ENCODE measurements around the gene TEX48. TPM values are rescaled to one million over a fixed set of nuclear protein-coding genes. Genes with fewer than 3 reads are reported as not detected.

TEX48 gene
- total RNA-seq, 6 experiments from 2014 or later, result not detected

DNA sequence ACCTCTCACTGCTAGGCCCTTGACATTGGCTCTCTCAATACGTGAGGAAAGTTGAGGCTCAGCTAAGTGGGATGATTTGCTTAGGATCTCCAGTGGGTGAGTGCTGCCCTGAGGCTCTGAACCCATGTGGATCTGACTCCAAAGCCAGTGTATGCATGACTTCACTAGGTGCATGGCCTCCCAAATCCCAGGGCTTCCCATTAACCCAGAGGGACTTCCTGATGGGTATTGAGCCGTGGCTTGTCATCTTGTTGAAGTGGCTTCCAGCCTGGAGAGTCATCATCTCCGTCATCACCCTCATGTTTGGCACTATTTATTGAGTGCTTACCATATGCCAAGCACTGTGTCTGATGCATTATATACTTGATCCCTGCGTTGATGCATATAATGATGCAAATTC, 37.3 kb upstream of the TEX48 start:
- Mint-ChIP-seq H3K36me3 (ENCODE audit: low read depth) (peaks cover 11% of the 10 kb centered on the region), H3K27ac (no peak overlapping the region), H3K4me1 (ENCODE audit: low read depth) (peaks cover 33% of the 10 kb centered on the region), H3K9me3 (peaks cover 15% of the 10 kb centered on the region), H3K27me3 (ENCODE audit: insufficient read depth) (peaks cover 39% of the 10 kb centered on the region), H3K4me3 (no peak overlapping the region)
- DNase-seq, result no peak
- TF ChIP-seq, protein P1, sequence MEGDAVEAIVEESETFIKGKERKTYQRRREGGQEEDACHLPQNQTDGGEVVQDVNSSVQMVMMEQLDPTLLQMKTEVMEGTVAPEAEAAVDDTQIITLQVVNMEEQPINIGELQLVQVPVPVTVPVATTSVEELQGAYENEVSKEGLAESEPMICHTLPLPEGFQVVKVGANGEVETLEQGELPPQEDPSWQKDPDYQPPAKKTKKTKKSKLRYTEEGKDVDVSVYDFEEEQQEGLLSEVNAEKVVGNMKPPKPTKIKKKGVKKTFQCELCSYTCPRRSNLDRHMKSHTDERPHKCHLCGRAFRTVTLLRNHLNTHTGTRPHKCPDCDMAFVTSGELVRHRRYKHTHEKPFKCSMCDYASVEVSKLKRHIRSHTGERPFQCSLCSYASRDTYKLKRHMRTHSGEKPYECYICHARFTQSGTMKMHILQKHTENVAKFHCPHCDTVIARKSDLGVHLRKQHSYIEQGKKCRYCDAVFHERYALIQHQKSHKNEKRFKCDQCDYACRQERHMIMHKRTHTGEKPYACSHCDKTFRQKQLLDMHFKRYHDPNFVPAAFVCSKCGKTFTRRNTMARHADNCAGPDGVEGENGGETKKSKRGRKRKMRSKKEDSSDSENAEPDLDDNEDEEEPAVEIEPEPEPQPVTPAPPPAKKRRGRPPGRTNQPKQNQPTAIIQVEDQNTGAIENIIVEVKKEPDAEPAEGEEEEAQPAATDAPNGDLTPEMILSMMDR (IDR thresholded peaks at IDR 0.05), result no peak

DNA sequence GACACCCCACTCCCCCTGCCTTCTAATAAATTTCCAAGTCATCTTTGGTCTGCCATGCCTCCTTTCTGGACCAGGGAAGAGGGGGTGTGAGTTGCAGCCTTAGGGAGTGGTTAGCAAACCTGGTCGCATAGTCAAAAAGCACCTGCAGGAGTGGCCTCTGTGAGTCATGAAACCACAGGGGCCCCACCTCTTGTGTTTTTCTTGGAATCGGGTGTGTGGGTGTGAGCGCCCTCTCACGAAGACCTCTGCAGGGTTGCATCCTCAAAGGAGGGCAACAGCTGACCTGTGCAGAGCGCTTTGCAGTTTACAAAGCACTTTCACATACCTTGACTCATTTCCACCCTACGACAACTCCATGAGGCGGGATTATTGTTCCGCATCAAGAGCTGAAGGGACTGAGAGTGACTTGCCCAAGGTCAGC, 36.8 kb upstream of the TEX48 start:
- H3K27ac Mint-ChIP-seq, result no peak overlapping the region

DNA sequence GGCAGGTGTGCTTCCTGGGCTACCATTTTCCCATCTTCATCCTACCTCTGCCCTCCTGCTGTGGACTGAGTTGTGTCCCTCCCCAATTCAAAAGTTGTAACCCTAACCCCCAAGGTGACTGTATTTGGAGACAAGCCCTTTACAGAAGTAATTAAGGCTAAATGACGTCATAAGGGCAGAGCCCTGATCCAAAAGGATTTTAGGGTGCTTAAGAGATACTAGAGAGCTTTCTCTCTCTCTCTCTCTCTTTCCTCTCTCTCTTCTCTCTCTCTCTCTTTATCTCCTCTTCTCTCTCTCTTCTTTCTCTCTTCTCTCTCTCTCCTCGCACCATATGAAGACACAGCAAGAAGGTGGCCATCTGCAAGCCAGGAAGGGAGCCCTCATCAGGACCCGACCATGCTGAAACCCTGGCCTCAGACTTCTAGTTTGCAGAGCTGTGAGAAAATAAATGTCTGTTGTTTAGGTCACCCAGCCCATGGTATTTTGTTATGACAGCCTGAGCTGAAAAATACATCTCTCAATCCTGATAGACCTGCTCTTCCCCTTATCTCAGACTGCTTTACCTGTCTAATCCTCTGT, 36.0 kb upstream of the TEX48 start:
- H3K4me1 Mint-ChIP-seq (ENCODE audit: low read depth), result peaks cover 20% of the 10 kb centered on the region
- TF ChIP-seq, protein P1 (IDR thresholded peaks at IDR 0.05), result no peak

More for the DNA sequence above, 36.8 kb upstream of the TEX48 start:
- TF ChIP-seq, protein P1 (IDR thresholded peaks at IDR 0.05), result no peak
- peaks cover 29% of the 10 kb centered on the region for H3K4me1 Mint-ChIP-seq (ENCODE audit: low read depth)
- peaks cover 40% of the 10 kb centered on the region for H3K27me3 Mint-ChIP-seq (ENCODE audit: insufficient read depth)
- peaks cover 15% of the 10 kb centered on the region for H3K9me3 Mint-ChIP-seq
- H3K36me3 Mint-ChIP-seq (ENCODE audit: low read depth), result peaks cover 11% of the 10 kb centered on the region
- DNase-seq, result no peak
- no peak overlapping the region for H3K4me3 Mint-ChIP-seq

DNA sequence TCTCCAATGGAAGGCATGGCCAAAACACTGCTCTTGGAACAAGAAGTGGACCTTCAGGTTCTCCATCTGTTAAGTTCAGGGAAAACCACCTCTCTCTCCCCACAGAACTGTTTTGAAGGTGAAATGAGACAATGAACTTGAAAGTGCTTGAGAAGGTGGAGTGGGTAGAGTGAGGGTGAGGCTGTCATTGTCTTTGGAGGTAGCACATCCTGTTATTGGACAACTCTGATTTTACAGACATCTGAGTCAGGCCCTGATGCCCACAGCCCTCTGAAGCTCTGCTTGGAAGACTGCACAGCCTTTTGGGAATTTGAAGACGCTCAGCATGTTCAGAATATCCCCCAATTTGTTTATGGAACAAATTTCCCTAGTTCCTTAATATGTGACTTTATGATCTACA, 27.6 kb upstream of the TEX48 start:
- Mint-ChIP-seq H3K36me3 (ENCODE audit: low read depth) (no peaks in the 10 kb centered on the region), H3K4me1 (ENCODE audit: low read depth) (no peaks in the 10 kb centered on the region), H3K4me3 (no peak overlapping the region)

More for the DNA sequence above, 36.0 kb upstream of the TEX48 start:
- Mint-ChIP-seq H3K36me3 (ENCODE audit: low read depth) (peaks cover 11% of the 10 kb centered on the region), H3K27ac (no peak overlapping the region), H3K9me3 (peaks cover 15% of the 10 kb centered on the region), H3K4me3 (no peak overlapping the region), H3K27me3 (ENCODE audit: insufficient read depth) (peaks cover 45% of the 10 kb centered on the region)
- no peak for DNase-seq

DNA sequence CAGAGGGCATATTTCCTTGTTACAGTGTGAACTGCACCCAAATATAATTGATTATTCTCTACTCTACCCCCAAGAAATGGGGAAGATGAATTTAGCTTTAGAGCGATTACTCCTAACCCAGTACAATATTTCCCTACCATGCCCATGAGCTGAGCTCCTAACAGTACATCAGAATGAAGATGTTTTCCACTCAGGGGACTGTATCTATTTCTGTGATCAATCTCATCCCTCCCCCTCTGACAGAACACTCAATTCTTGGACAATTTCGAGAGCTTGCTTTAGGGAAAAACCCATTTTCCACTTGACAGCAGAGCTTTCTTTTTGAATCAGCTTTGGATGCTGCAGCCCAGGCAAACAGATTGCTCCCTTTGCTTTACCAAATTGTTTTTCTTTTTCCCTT, 24.7 kb upstream of the TEX48 start:
- DNase-seq, result no peak
- no peak overlapping the region for H3K4me3 Mint-ChIP-seq
- no peaks in the 10 kb centered on the region for H3K36me3 Mint-ChIP-seq (ENCODE audit: low read depth)
- TF ChIP-seq, protein P1 (IDR thresholded peaks at IDR 0.05), result no peak
- H3K4me1 Mint-ChIP-seq (ENCODE audit: low read depth), result peaks cover 7% of the 10 kb centered on the region
- no peak overlapping the region for H3K27ac Mint-ChIP-seq
- no peaks in the 10 kb centered on the region for H3K9me3 Mint-ChIP-seq
- peaks cover 43% of the 10 kb centered on the region for H3K27me3 Mint-ChIP-seq (ENCODE audit: insufficient read depth)

More for the DNA sequence above, 27.6 kb upstream of the TEX48 start:
- Mint-ChIP-seq H3K27ac (no peak overlapping the region), H3K9me3 (no peaks in the 10 kb centered on the region), H3K27me3 (ENCODE audit: insufficient read depth) (peaks cover 55% of the 10 kb centered on the region)
- DNase-seq, result no peak
- TF ChIP-seq, protein P1 (IDR thresholded peaks at IDR 0.05), result no peak

All from HFFc6 (cell line).